GM23338 (cell line): Measurements from ENCODE around the gene TM7SF2. TPM values are rescaled to one million over a fixed set of nuclear protein-coding genes. Genes with fewer than 3 reads are reported as not detected.

Experiments used
- ATAC-seq: fragments of 200-7000 bp; cut with Tn5 transposase; 3 replicates; pipeline ENCODE4 v1.9.1; 2020
- DNase-seq: peaks from one replicate; pipeline ENCODE4 v3.0.0-alpha.2; 2015; ENCODE audit warnings: low spot score
- H2AFZ ChIP-seq: fragments of 200-600 bp; sonication (generic); 2 replicates; pipeline ENCODE4 v1.8.0; 2016; ENCODE audit warnings: antibody characterized with exemption, mild to moderate bottlenecking, moderate library complexity
- H3F3A ChIP-seq: fragments of 200-600 bp; sonication (generic); replicated peaks from 2 replicates; pipeline ENCODE4 v1.8.0; 2017; ENCODE audit warnings: antibody characterized with exemption, mixed run types, low read depth
- H3K27ac ChIP-seq: fragments of 200-600 bp; sonication (generic); 2 replicates; pipeline ENCODE4 v1.6.1; 2016; ENCODE audit warnings: low read depth
- H3K27me3 ChIP-seq: fragments of 200-600 bp; sonication (generic); 2 replicates; pipeline ENCODE4 v1.8.0; 2016; ENCODE audit warnings: mild to moderate bottlenecking, mixed run types, moderate library complexity; ENCODE audit not compliant: insufficient read depth
- H3K36me3 ChIP-seq: fragments of 200-600 bp; sonication (generic); 2 replicates; pipeline ENCODE4 v1.8.0; 2016; ENCODE audit warnings: mild to moderate bottlenecking; ENCODE audit not compliant: insufficient read depth
- H3K4me1 ChIP-seq: fragments of 200-600 bp; sonication (generic); 2 replicates; pipeline ENCODE4 v1.8.0; 2016; ENCODE audit warnings: mild to moderate bottlenecking, moderate library complexity; ENCODE audit not compliant: insufficient read depth
- H3K4me2 ChIP-seq: fragments of 200-600 bp; sonication (generic); 2 replicates; pipeline ENCODE4 v1.7.1; 2017; ENCODE audit warnings: mixed run types
- H3K4me3 ChIP-seq: fragments of 200-600 bp; sonication (generic); 2 replicates; pipeline ENCODE4 v1.6.1; 2016; ENCODE audit warnings: mixed run types
- H3K79me2 ChIP-seq: fragments of 200-600 bp; sonication (generic); replicated peaks from 2 replicates; pipeline ENCODE4 v1.8.0; 2017; ENCODE audit warnings: mild to moderate bottlenecking; ENCODE audit not compliant: insufficient read depth
- H3K9me2 ChIP-seq: fragments of 200-600 bp; sonication (generic); 2 replicates; pipeline ENCODE4 v1.8.0; 2017; ENCODE audit not compliant: insufficient read depth
- H4K20me1 ChIP-seq: fragments of 200-600 bp; sonication (generic); replicated peaks from 2 replicates; pipeline ENCODE4 v1.8.0; 2017; ENCODE audit warnings: mild to moderate bottlenecking; ENCODE audit not compliant: insufficient read depth
- H3K27ac Mint-ChIP-seq: 2 replicates; pipeline ENCODE4 v1.8.0; 2020; ENCODE audit warnings: inconsistent platforms, mild to moderate bottlenecking, moderate library complexity, mixed read lengths
- H3K27me3 Mint-ChIP-seq: 3 replicates; pipeline ENCODE4 v1.8.0; 2022; ENCODE audit warnings: low read depth, mild to moderate bottlenecking, moderate library complexity, mixed read lengths, inconsistent platforms; ENCODE audit not compliant: insufficient read depth, poor library complexity
- H3K36me3 Mint-ChIP-seq: 3 replicates; pipeline ENCODE4 v1.8.0; 2021; ENCODE audit warnings: low read depth, mild to moderate bottlenecking, inconsistent platforms, moderate library complexity, mixed read lengths
- H3K4me1 Mint-ChIP-seq: 3 replicates; pipeline ENCODE4 v1.8.0; 2020; ENCODE audit warnings: mild to moderate bottlenecking, inconsistent platforms, mixed read lengths
- H3K4me3 Mint-ChIP-seq: 3 replicates; pipeline ENCODE4 v1.8.0; 2021; ENCODE audit warnings: moderate library complexity, mild to moderate bottlenecking, inconsistent platforms, mixed read lengths
- H3K9me3 Mint-ChIP-seq: 3 replicates; pipeline ENCODE4 v1.8.0; 2020; ENCODE audit warnings: moderate library complexity, mild to moderate bottlenecking, inconsistent platforms, mixed read lengths
- CREB1 ChIP-seq: fragments of 250-450 bp; sonication (Bioruptor Pico); IDR thresholded peaks from 2 replicates; pipeline ENCODE4 v1.5.0; 2020; ENCODE audit warnings: low read depth, mild to moderate bottlenecking, moderate library complexity
- ETS1 ChIP-seq: IDR thresholded peaks from 2 replicates; pipeline ENCODE4 v1.6.1; 2016; ENCODE audit warnings: antibody characterized with exemption
- EZH2 ChIP-seq: fragments of 200-600 bp; sonication (generic); IDR thresholded peaks from one replicate; pipeline ENCODE4 v1.8.0; 2017; ENCODE audit warnings: antibody characterized with exemption, mild to moderate bottlenecking, low read depth; ENCODE audit not compliant: unreplicated experiment
- EZH2phosphoT487 ChIP-seq: fragments of 200-600 bp; sonication (generic); IDR thresholded peaks from one replicate; pipeline ENCODE4 v1.8.1; 2018; ENCODE audit warnings: antibody characterized with exemption; ENCODE audit not compliant: unreplicated experiment
- NANOG ChIP-seq: IDR thresholded peaks from 2 replicates; pipeline ENCODE4 v1.6.1; 2016; ENCODE audit warnings: antibody characterized with exemption, borderline replicate concordance
- POLR2AphosphoS5 ChIP-seq: IDR thresholded peaks from 2 replicates; pipeline ENCODE4 v1.6.1; 2016; ENCODE audit warnings: antibody characterized with exemption, low read depth
- REST ChIP-seq: IDR thresholded peaks from one replicate; pipeline ENCODE4 v1.6.1; 2018; ENCODE audit warnings: antibody characterized with exemption; ENCODE audit not compliant: unreplicated experiment
- ZNF114 ChIP-seq: fragments of 250-450 bp; sonication (Bioruptor Pico); IDR thresholded peaks from 2 replicates; pipeline ENCODE4 v1.5.0; 2020; ENCODE audit warnings: mild to moderate bottlenecking, moderate library complexity
- ZNF331 ChIP-seq: fragments of 250-450 bp; sonication (Bioruptor Pico); IDR thresholded peaks from 2 replicates; pipeline ENCODE4 v1.5.0; 2020; ENCODE audit warnings: low read depth, mild to moderate bottlenecking, moderate library complexity
- ZNF462 ChIP-seq: fragments of 250-450 bp; sonication (Bioruptor Pico); IDR thresholded peaks from 2 replicates; pipeline ENCODE4 v1.5.0; 2020; ENCODE audit warnings: mild to moderate bottlenecking, moderate library complexity
- polyA plus RNA-seq: library from polyadenylated mRNA; unstranded; fragments of >200 nt; fragmentation: Nextera tagmentation; extraction: Ambion mirVana; gene quantifications from 2 replicates; pipeline ENCODE4 v1.2.1, GENCODE V29; 2016
- total RNA-seq: library from RNA; depleted of rRNA; stranded (reverse); fragments of >200 nt; shearing (Covaris generic); gene quantifications from 2 replicates; pipeline ENCODE4 v1.2.3, GENCODE V29; 2014

TM7SF2 gene
- total and polyA plus RNA-seq, 2 experiments from 2014 or later, result 43.5 to 82.3 TPM

- no peaks in the 10 kb centered on the region for H3K9me3 Mint-ChIP-seq
- H3K4me3 ChIP-seq, result peak overlapping the region; percentile 67
- peaks cover 21% of the 10 kb centered on the region for H3K36me3 Mint-ChIP-seq
- H3K27me3 ChIP-seq, result no peaks in the 10 kb centered on the region
- DNase-seq (peak; percentile 82), ATAC-seq (peak; percentile 27)
- H4K20me1 ChIP-seq, result no peaks in the 10 kb centered on the region
- peaks cover 12% of the 10 kb centered on the region; the same call in 1 of the 2 replicates for H3F3A ChIP-seq
- no peak overlapping the region for H2AFZ ChIP-seq
- H3K27me3 Mint-ChIP-seq, result peaks cover 19% of the 10 kb centered on the region
- no peaks in the 10 kb centered on the region for H3K9me2 ChIP-seq
- peaks cover 20% of the 10 kb centered on the region; the same call in 1 of the 2 replicates for H3K4me1 ChIP-seq
- peak overlapping the region; percentile 97 for H3K4me3 Mint-ChIP-seq
- H3K4me2 ChIP-seq, result peak overlapping the region; percentile 99
- no peak for TF ChIP-seq CREB1 (CRISPR knock-in tag)
- peak overlapping the region; percentile 94 for H3K27ac Mint-ChIP-seq
- peaks cover 19% of the 10 kb centered on the region for H3K4me1 Mint-ChIP-seq
- H3K79me2 ChIP-seq, result peaks cover 19% of the 10 kb centered on the region
- H3K36me3 ChIP-seq, result no peaks in the 10 kb centered on the region
- no peak overlapping the region for H3K27ac ChIP-seq
Measured at GRCh38 chr11:65132988-65133700, 21.5 kb downstream of the TM7SF2 start.

GRCh38 chr11:65133724-65134123, 22.1 kb downstream of the TM7SF2 start:
- Histone ChIP-seq H3K27ac (0 out of 2 replicates have a peak overlapping the region, but pooled peaks have one; percentile 80), H2AFZ (no peak overlapping the region), H3K4me2 (peak overlapping the region; percentile 99), H3K36me3 (no peaks in the 10 kb centered on the region), H4K20me1 (no peaks in the 10 kb centered on the region), H3K4me3 (peak overlapping the region; percentile 67), H3K79me2 (peaks cover 19% of the 10 kb centered on the region), H3F3A (peaks cover 11% of the 10 kb centered on the region; the same call in 1 of the 2 replicates), H3K9me2 (no peaks in the 10 kb centered on the region), H3K4me1 (peaks cover 20% of the 10 kb centered on the region; the same call in 1 of the 2 replicates), H3K27me3 (no peaks in the 10 kb centered on the region)
- H3K4me3 Mint-ChIP-seq, result peak overlapping the region; percentile 97
- H3K27ac Mint-ChIP-seq, result peak overlapping the region; percentile 94
- DNase-seq, result no peak
- peaks cover 16% of the 10 kb centered on the region for H3K36me3 Mint-ChIP-seq
- H3K27me3 Mint-ChIP-seq, result peaks cover 19% of the 10 kb centered on the region
- H3K9me3 Mint-ChIP-seq, result no peaks in the 10 kb centered on the region
- no peak for ATAC-seq
- H3K4me1 Mint-ChIP-seq, result peaks cover 19% of the 10 kb centered on the region
- TF ChIP-seq ZNF331 (CRISPR knock-in tag) (no peak), ZNF114 (no peak), NANOG (no peak), EZH2phosphoT487 (no peak), POLR2AphosphoS5 (no peak), EZH2 (no peak), ZNF462 (CRISPR knock-in tag) (no peak), CREB1 (CRISPR knock-in tag) (no peak), ETS1 (no peak), REST (no peak)
